DOHH2 (cell line): ENCODE measurements around the gene SMARCA2.

Experiments
- H3F3A ChIP-seq: fragments of 200-600 bp; sonication (generic), shearing (Covaris generic); 2 replicates; pipeline ENCODE4 v1.6.0; 2016; ENCODE audit warnings: antibody characterized with exemption, mild to moderate bottlenecking; ENCODE audit not compliant: control insufficient read depth, insufficient read depth
- H3K27ac ChIP-seq: fragments of 200-600 bp; sonication (generic); 2 replicates; pipeline ENCODE4 v1.5.1; 2014; ENCODE audit warnings: low read depth, mild to moderate bottlenecking, low read length, moderate library complexity
- H3K27me3 ChIP-seq: fragments of 200-600 bp; sonication (generic); 2 replicates; pipeline ENCODE4 v1.6.1; 2014; ENCODE audit warnings: mild to moderate bottlenecking, low read length, mixed read lengths; ENCODE audit not compliant: control insufficient read depth
- H3K36me3 ChIP-seq: fragments of 200-600 bp; sonication (generic); 2 replicates; pipeline ENCODE4 v1.6.1; 2014; ENCODE audit warnings: mild to moderate bottlenecking, low read length, moderate library complexity, mixed read lengths; ENCODE audit not compliant: control insufficient read depth
- H3K4me1 ChIP-seq: fragments of 200-600 bp; sonication (generic); 2 replicates; pipeline ENCODE4 v1.6.1; 2014; ENCODE audit warnings: mild to moderate bottlenecking, low read length, mixed read lengths; ENCODE audit not compliant: control insufficient read depth
- H3K4me2 ChIP-seq: fragments of 200-600 bp; sonication (generic); 2 replicates; pipeline ENCODE4 v1.6.0; 2014; ENCODE audit warnings: mild to moderate bottlenecking, low read length, moderate library complexity
- H3K4me3 ChIP-seq: fragments of 200-600 bp; sonication (generic); 2 replicates; pipeline ENCODE4 v1.5.1; 2014; ENCODE audit warnings: mild to moderate bottlenecking, low read length, mixed read lengths
- H3K79me2 ChIP-seq: fragments of 200-600 bp; sonication (generic); 2 replicates; pipeline ENCODE4 v1.6.1; 2014; ENCODE audit warnings: mild to moderate bottlenecking, low read length, mixed read lengths; ENCODE audit not compliant: control insufficient read depth
- H3K9me2 ChIP-seq: fragments of 200-600 bp; sonication (generic); replicated peaks from 2 replicates; pipeline ENCODE4 v1.6.1; 2014; ENCODE audit warnings: mild to moderate bottlenecking, low read length, mixed read lengths; ENCODE audit not compliant: control insufficient read depth
- H3K9me3 ChIP-seq: fragments of 200-600 bp; sonication (generic); 2 replicates; pipeline ENCODE4 v1.6.1; 2014; ENCODE audit warnings: antibody characterized with exemption, low read length, mixed read lengths; ENCODE audit not compliant: control insufficient read depth, insufficient read depth
- H4K20me1 ChIP-seq: fragments of 200-600 bp; sonication (generic); 2 replicates; pipeline ENCODE4 v1.6.0; 2014; ENCODE audit warnings: low read depth, mild to moderate bottlenecking, antibody characterized with exemption, low read length, moderate library complexity; ENCODE audit not compliant: control insufficient read depth, insufficient read depth
- EZH2phosphoT487 ChIP-seq: fragments of 200-600 bp; sonication (generic); IDR thresholded peaks from 2 replicates; pipeline ENCODE4 v1.6.1; 2017; ENCODE audit warnings: borderline replicate concordance, mild to moderate bottlenecking, antibody characterized with exemption, low read length, moderate library complexity, mixed read lengths
- TF ChIP-seq, protein P1 (sequence below): fragments of 200-600 bp; sonication (generic); IDR thresholded peaks from one replicate; pipeline ENCODE4 v1.5.1; 2014; ENCODE audit warnings: antibody characterized with exemption, mild to moderate bottlenecking, low read depth, low read length; ENCODE audit not compliant: poor library complexity, severe bottlenecking

Gene SMARCA2

GRCh38 chr9:2192356-2192979 lies 177.3 kb downstream of the SMARCA2 start:
- Histone ChIP-seq H3K4me1 (no peaks in the 10 kb centered on the region), H3K4me2 (no peak overlapping the region), H3K79me2 (no peaks in the 10 kb centered on the region), H3K27ac (no peak overlapping the region), H3K27me3 (no peaks in the 10 kb centered on the region), H3K36me3 (peaks cover 43% of the 10 kb centered on the region), H4K20me1 (no peaks in the 10 kb centered on the region), H3K9me2 (no peaks in the 10 kb centered on the region), H3K4me3 (no peak overlapping the region), H3K9me3 (no peaks in the 10 kb centered on the region), H3F3A (no peaks in the 10 kb centered on the region)
- TF ChIP-seq EZH2phosphoT487 = no peak
- TF ChIP-seq, protein P1, sequence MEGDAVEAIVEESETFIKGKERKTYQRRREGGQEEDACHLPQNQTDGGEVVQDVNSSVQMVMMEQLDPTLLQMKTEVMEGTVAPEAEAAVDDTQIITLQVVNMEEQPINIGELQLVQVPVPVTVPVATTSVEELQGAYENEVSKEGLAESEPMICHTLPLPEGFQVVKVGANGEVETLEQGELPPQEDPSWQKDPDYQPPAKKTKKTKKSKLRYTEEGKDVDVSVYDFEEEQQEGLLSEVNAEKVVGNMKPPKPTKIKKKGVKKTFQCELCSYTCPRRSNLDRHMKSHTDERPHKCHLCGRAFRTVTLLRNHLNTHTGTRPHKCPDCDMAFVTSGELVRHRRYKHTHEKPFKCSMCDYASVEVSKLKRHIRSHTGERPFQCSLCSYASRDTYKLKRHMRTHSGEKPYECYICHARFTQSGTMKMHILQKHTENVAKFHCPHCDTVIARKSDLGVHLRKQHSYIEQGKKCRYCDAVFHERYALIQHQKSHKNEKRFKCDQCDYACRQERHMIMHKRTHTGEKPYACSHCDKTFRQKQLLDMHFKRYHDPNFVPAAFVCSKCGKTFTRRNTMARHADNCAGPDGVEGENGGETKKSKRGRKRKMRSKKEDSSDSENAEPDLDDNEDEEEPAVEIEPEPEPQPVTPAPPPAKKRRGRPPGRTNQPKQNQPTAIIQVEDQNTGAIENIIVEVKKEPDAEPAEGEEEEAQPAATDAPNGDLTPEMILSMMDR = no peak

DNA sequence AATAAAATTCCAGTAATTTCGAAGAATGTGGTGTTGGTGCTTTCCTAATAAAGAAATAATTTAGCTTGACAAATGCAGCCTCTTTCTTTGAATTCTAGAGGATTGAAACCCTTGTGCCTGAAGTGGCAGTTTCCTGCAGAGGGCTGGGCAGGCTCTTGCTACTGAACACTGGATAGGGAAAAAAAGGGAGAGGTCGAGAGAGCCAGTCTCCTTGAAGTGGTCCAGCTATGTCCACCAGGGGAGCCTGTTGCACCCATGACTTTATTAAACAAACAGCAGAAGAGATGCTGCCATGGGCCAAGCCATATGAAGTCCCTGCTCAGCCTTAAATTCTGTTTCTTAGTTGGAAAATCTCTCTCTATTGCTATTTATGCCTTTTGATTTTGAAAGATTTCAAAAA lies 178.4 kb downstream of the SMARCA2 start:
- no peaks in the 10 kb centered on the region for H3K4me1 ChIP-seq
- H4K20me1 ChIP-seq = no peaks in the 10 kb centered on the region
- H3K79me2 ChIP-seq = no peaks in the 10 kb centered on the region
- no peak overlapping the region for H3K27ac ChIP-seq
- H3F3A ChIP-seq = no peaks in the 10 kb centered on the region
- H3K9me2 ChIP-seq = no peaks in the 10 kb centered on the region
- H3K27me3 ChIP-seq = no peaks in the 10 kb centered on the region
- H3K36me3 ChIP-seq = peaks cover 38% of the 10 kb centered on the region
- H3K9me3 ChIP-seq = no peaks in the 10 kb centered on the region
- no peak for TF ChIP-seq EZH2phosphoT487
- TF ChIP-seq, protein P1 = no peak
- no peak overlapping the region for H3K4me3 ChIP-seq
- H3K4me2 ChIP-seq = no peak overlapping the region

DNA sequence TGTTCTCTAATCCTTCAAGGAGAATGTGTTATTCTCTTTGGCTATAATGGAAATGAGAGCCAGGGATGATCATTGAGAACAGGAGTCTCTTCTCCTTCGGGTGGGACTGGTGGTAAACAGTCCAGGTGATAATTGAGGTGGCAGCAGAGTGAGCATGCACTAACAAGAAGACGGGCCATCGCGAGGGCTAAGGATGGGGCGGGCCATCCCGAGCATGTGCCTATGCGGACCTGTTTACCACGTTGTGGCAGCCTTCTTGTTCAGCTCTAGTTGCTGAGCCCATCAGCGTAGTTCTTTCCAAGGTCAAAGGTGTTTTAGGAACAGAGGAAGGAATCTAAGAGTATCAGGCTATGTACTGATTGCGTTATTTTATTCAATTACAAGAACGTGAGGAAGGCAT lies 180.1 kb downstream of the SMARCA2 start:
- no peaks in the 10 kb centered on the region for H3K27me3 ChIP-seq
- no peaks in the 10 kb centered on the region for H3F3A ChIP-seq
- H3K4me1 ChIP-seq = peaks cover 1% of the 10 kb centered on the region; the same call in 1 of the 2 replicates
- no peaks in the 10 kb centered on the region for H3K79me2 ChIP-seq
- H3K9me3 ChIP-seq = no peaks in the 10 kb centered on the region
- H3K9me2 ChIP-seq = no peaks in the 10 kb centered on the region
- peaks cover 27% of the 10 kb centered on the region for H3K36me3 ChIP-seq
- H3K4me3 ChIP-seq = no peak overlapping the region
- TF ChIP-seq EZH2phosphoT487 = no peak
- TF ChIP-seq, protein P1 = no peak
- no peaks in the 10 kb centered on the region for H4K20me1 ChIP-seq
- no peak overlapping the region for H3K4me2 ChIP-seq
- no peak overlapping the region for H3K27ac ChIP-seq
